ENCODE measurements around the gene SUMO3. TPM values are rescaled to one million over a fixed set of nuclear protein-coding genes. Genes with fewer than 3 reads are reported as not detected.

The SUMO3 gene
- total RNA-seq (2014; rRNA removed; shearing (Covaris generic)) (97.3 and 110 TPM in 2 replicates), polyA plus RNA-seq (2016; fragmentation: Nextera tagmentation; extraction: Ambion mirVana) (178 TPM in 2 replicates)

- in situ Hi-C loops (cut with MboI), result no loop called here
- no peaks in the 10 kb centered on the region for H3K9me3 ChIP-seq (ENCODE audit: low read depth)
- H2AFZ ChIP-seq, result peak within 1 kb of the TSS; percentile 59
- H3K27me3 ChIP-seq (replicated peaks; ENCODE audit: insufficient read depth), result no peaks in the 10 kb centered on the region
- no peaks in the 10 kb centered on the region for H3K9me2 ChIP-seq (ENCODE audit: insufficient read depth)
- H3K27ac ChIP-seq, result peak within 1 kb of the TSS; percentile 36; the same call in 1 of the 2 replicates
- DNase-seq, result peak; percentile 91
- H4K20me1 ChIP-seq (ENCODE audit: insufficient read depth), result no peaks in the 10 kb centered on the region
- TF ChIP-seq EZH2phosphoT487 (IDR thresholded peaks at IDR 0.05; ENCODE audit: insufficient read depth, low read depth), result no peak
- no peak for TF ChIP-seq EZH2 (IDR thresholded peaks at IDR 0.05; ENCODE audit: insufficient read depth, poor library complexity, severe bottlenecking)
- peaks cover 44% of the 10 kb centered on the region for H3K79me2 ChIP-seq (ENCODE audit: insufficient read depth)
- 3 to 7% methylated on average over 27 to 98 of the region's 108 CpGs for WGBS, 2 experiments (ENCODE audit: low coverage in 1 of 2, low lambda C conversion rate in 2 of 2, missing lambda C conversion rate in 2 of 2)
- H3K4me3 ChIP-seq, result peak within 1 kb of the TSS; percentile 82
- 0 out of 2 replicates have a peak, but pooled peaks cover 4% of the 10 kb centered on the region for H3F3A ChIP-seq (ENCODE audit: insufficient read depth)
- no peaks in the 10 kb centered on the region; the same call in 1 of the 2 replicates for H3K36me3 ChIP-seq (ENCODE audit: low read depth)
- peaks cover 16% of the 10 kb centered on the region for H3K4me1 ChIP-seq (ENCODE audit: insufficient read depth)
- H3K9ac ChIP-seq, result peak within 1 kb of the TSS; percentile 83
- peak within 1 kb of the TSS; percentile 84 for H3K4me2 ChIP-seq (ENCODE audit: unreplicated experiment)
Observed at GRCh38 chr21:44817914-44818639, at the start of gene SUMO3. TSS of gene SUMO3 (minus strand) at chr21:44818062. CDS start at chr21:44817968, 94 bp downstream.

DNA sequence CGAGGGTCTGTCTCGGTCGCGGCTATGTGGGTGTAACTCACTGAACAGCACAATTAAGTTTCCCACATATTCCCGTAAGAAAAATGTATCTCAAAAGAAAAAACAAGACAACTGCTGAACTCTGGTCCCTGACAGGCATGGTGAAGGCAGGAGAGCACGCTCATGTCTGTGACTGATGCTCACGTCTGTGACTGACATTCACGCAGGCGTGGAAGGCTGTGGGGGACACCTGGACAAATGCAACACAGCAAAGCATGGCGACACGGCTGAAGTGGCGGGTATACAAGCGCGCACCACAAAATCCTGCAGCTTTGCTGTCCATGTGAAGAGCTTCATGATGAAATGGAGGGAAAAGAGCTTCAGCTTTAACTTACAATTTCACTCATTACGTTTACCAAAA, 49.6 kb upstream of the SUMO3 start:
- TF ChIP-seq EZH2 (IDR thresholded peaks at IDR 0.05; ENCODE audit: insufficient read depth, poor library complexity, severe bottlenecking) (no peak), EZH2phosphoT487 (IDR thresholded peaks at IDR 0.05; ENCODE audit: insufficient read depth, low read depth) (no peak)
- no peak for DNase-seq
- H2AFZ ChIP-seq, result no peak overlapping the region
- no peaks in the 10 kb centered on the region for H3K27me3 ChIP-seq (replicated peaks; ENCODE audit: insufficient read depth)
- peaks cover 100% of the 10 kb centered on the region for H3K79me2 ChIP-seq (ENCODE audit: insufficient read depth)
- no peak overlapping the region for H3K4me3 ChIP-seq
- no peaks in the 10 kb centered on the region for H3K9me2 ChIP-seq (ENCODE audit: insufficient read depth)
- no peak overlapping the region for H3K4me2 ChIP-seq (ENCODE audit: unreplicated experiment)
- peak overlapping the region; percentile 70 for H3K27ac ChIP-seq
- H3K4me1 ChIP-seq (ENCODE audit: insufficient read depth), result peaks cover 63% of the 10 kb centered on the region
- in situ Hi-C loops (cut with MboI), result no loop called here
- peaks cover 18% of the 10 kb centered on the region for H3K36me3 ChIP-seq (ENCODE audit: low read depth)
- H4K20me1 ChIP-seq (ENCODE audit: insufficient read depth), result peaks cover 10% of the 10 kb centered on the region; the same call in 1 of the 2 replicates
- 90 to 93% methylated on average over 14 to 15 of the region's 15 CpGs for WGBS, 2 experiments (ENCODE audit: low coverage in 1 of 2, low lambda C conversion rate in 2 of 2, missing lambda C conversion rate in 2 of 2)
- H3K9ac ChIP-seq, result no peak overlapping the region
- H3F3A ChIP-seq (ENCODE audit: insufficient read depth), result peaks cover 58% of the 10 kb centered on the region
- H3K9me3 ChIP-seq (ENCODE audit: low read depth), result no peaks in the 10 kb centered on the region

- H3K4me1 ChIP-seq (ENCODE audit: insufficient read depth), result peaks cover 63% of the 10 kb centered on the region
- WGBS, 2 experiments (ENCODE audit: low coverage in 1 of 2, low lambda C conversion rate in 2 of 2, missing lambda C conversion rate in 2 of 2), result 69 to 72% methylated on average over 7 of the region's 7 CpGs
- no peaks in the 10 kb centered on the region for H3K27me3 ChIP-seq (replicated peaks; ENCODE audit: insufficient read depth)
- peaks cover 12% of the 10 kb centered on the region; the same call in 1 of the 2 replicates for H4K20me1 ChIP-seq (ENCODE audit: insufficient read depth)
- H3K9ac ChIP-seq, result no peak overlapping the region
- peaks cover 100% of the 10 kb centered on the region for H3K79me2 ChIP-seq (ENCODE audit: insufficient read depth)
- H3K4me3 ChIP-seq, result no peak overlapping the region; the same call in 1 of the 2 replicates
- no peak overlapping the region for H2AFZ ChIP-seq
- TF ChIP-seq EZH2 (IDR thresholded peaks at IDR 0.05; ENCODE audit: insufficient read depth, poor library complexity, severe bottlenecking) (no peak), EZH2phosphoT487 (IDR thresholded peaks at IDR 0.05; ENCODE audit: insufficient read depth, low read depth) (no peak)
- H3K27ac ChIP-seq, result peak overlapping the region; percentile 70
- peak; percentile 34 for DNase-seq
- peaks cover 21% of the 10 kb centered on the region for H3K36me3 ChIP-seq (ENCODE audit: low read depth)
- no peaks in the 10 kb centered on the region for H3K9me3 ChIP-seq (ENCODE audit: low read depth)
- no peaks in the 10 kb centered on the region for H3K9me2 ChIP-seq (ENCODE audit: insufficient read depth)
- H3K4me2 ChIP-seq (ENCODE audit: unreplicated experiment), result peak overlapping the region; percentile 16
- peaks cover 53% of the 10 kb centered on the region for H3F3A ChIP-seq (ENCODE audit: insufficient read depth)
- in situ Hi-C loops (cut with MboI), result no loop called here
Observed at GRCh38 chr21:44866780-44867179, 48.9 kb upstream of the SUMO3 start.

DNA sequence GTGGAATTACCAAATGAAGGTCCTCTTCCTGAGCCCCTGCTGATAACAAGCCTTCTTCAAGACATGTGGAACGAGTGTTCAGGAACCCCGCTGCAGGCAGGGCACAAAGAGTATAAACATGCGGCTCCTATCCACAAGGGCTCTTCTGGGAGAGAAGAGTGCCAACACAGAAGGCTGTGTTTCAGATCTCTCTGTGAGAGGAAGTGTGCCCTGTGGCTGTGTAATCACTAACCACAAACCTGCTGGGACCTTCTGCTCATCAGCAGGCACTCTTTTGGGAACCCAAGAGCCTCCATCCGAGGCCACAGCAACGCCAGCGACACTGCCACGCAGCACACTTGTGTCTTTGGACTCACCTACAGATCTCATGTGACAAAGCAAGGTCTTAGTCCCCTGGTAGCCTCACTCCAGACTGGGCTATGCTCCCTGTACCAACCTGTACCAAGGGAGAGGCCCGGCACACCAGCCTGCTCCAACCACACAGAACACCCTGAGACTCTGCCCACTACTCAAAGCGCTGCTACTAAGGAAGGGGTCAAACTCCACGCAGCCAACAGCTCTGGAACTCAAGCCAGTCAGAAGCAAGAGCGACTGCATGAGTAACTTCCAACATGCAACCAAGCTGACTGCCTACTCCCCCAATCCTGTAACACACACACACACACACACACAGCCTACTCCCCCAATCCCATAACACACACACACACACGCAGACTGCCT, 47.9 kb upstream of the SUMO3 start:
- Histone ChIP-seq H3K9me3 (ENCODE audit: low read depth) (no peaks in the 10 kb centered on the region), H3K9ac (no peak overlapping the region), H4K20me1 (ENCODE audit: insufficient read depth) (peaks cover 15% of the 10 kb centered on the region; the same call in 1 of the 2 replicates), H3K27me3 (replicated peaks; ENCODE audit: insufficient read depth) (no peaks in the 10 kb centered on the region), H3K79me2 (ENCODE audit: insufficient read depth) (peaks cover 100% of the 10 kb centered on the region), H3K27ac (no peak overlapping the region), H3K4me3 (no peak overlapping the region), H3K9me2 (ENCODE audit: insufficient read depth) (no peaks in the 10 kb centered on the region), H2AFZ (no peak overlapping the region), H3F3A (ENCODE audit: insufficient read depth) (peaks cover 42% of the 10 kb centered on the region), H3K4me1 (ENCODE audit: insufficient read depth) (peaks cover 53% of the 10 kb centered on the region), H3K4me2 (ENCODE audit: unreplicated experiment) (no peak overlapping the region), H3K36me3 (ENCODE audit: low read depth) (peaks cover 21% of the 10 kb centered on the region)
- in situ Hi-C loops (cut with MboI), result no loop called here
- WGBS, 2 experiments (ENCODE audit: low coverage in 1 of 2, low lambda C conversion rate in 2 of 2, missing lambda C conversion rate in 2 of 2), result 90 to 97% methylated on average over 11 to 12 of the region's 12 CpGs
- no peak for DNase-seq
- no peak for TF ChIP-seq EZH2phosphoT487 (IDR thresholded peaks at IDR 0.05; ENCODE audit: insufficient read depth, low read depth)
- no peak for TF ChIP-seq EZH2 (IDR thresholded peaks at IDR 0.05; ENCODE audit: insufficient read depth, poor library complexity, severe bottlenecking)
